Measurements from ENCODE around the gene RECK.
"Not testable (repeated sequence)": the region's sequence is repeated elsewhere in the genome, so short reads cannot be mapped to it uniquely, and the experiment has no call there.

Gene RECK

GRCh38 chr9:36036780-36037548 lies at the start of gene RECK:
RECK (plus strand) TSS chr9:36036913; CDS start chr9:36036999, 86 bp downstream.
- peak; percentile 82 to 93 for DNase-seq

- DNase-seq: no peak
These were observed 46.6 kb upstream of the RECK start for GRCh38 chr9:35990155-35990554.

GRCh38 chr9:35993136-35993535 lies 43.6 kb upstream of the RECK start:
- not testable (repeated sequence) for DNase-seq

- DNase-seq: no peak
These were observed 42.6 kb upstream of the RECK start for GRCh38 chr9:35993976-35994720.

DNA sequence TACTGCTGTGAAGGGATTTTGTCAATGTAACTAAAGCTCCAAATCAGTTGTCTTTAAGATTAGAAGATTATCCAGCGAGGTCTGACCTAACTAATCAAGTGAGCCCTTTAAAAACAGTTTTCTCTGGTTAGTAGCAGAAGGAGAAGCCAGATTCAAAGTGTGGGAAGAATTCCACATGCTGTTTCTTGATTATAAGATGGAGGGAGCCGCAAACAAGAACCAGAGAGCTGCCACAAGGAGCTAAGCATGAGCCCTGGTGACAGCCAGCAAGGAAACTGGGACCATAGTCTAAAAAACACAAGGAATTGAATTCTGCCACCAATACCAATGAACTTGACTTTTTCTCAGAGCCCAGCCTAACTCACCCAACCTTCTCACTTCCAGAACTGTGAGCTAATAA lies 41.8 kb upstream of the RECK start:
- DNase-seq: no peak

GRCh38 chr9:35996358-35996970 lies 40.2 kb upstream of the RECK start:
- DNase-seq: no peak

DNA sequence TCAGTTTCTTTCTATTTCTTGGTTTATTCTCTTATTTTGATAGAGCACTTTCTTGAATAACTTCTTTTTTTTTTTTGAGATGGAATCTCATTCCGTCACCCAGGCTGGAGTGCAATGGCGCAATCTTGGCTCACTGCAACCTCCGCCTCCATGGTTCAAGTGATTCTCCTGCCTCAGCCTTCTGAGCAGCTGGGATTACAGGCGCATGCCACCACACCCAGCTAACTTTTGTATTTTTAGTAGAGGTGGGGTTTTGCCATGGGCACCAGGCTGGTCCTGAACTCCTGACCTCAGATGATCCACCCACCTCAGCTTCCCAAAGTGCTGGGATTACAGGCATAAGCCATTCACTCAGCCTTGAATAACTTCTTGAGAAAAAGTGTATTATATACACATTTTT lies 39.7 kb upstream of the RECK start:
- not testable (repeated sequence) for DNase-seq

DNA sequence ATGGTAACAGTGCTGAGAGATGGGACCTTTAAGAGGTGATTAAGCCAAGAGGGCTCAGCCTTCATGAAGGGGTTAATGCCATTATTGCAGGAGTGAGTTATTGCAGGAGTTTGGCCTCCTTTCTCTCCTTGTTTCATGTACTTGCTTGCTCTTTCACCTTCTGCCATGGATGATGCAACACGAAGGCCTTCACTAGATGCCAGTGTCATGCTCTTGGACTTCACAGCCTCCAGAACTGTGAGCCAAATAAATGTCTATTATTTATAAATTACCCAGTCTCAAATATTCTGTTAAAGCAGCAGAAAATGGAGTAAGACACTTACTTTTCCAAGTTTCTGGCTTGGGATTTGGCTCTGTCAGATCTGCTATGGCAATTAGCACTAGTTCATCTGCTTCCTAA lies 38.4 kb upstream of the RECK start:
- no peak for DNase-seq

DNA sequence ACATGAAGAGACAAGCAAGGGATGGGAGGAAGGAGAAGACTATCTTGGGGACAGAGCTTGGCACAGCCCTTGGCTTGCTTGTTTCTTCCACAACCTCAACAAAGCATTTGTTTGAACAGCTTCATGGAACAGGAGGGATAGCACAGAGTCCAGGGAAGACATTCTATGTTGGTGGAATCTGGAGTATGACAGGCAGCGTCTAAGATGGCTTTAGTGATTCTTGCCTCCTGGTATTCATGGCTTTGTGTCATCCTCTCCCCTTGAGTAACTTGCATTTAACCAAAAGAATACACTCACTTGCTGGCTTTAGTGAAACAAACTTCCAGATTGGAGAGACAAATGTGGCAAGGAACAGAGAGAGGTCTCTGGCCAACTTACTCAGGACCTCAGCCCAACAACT lies 30.8 kb upstream of the RECK start:
- DNase-seq: no peak

DNA sequence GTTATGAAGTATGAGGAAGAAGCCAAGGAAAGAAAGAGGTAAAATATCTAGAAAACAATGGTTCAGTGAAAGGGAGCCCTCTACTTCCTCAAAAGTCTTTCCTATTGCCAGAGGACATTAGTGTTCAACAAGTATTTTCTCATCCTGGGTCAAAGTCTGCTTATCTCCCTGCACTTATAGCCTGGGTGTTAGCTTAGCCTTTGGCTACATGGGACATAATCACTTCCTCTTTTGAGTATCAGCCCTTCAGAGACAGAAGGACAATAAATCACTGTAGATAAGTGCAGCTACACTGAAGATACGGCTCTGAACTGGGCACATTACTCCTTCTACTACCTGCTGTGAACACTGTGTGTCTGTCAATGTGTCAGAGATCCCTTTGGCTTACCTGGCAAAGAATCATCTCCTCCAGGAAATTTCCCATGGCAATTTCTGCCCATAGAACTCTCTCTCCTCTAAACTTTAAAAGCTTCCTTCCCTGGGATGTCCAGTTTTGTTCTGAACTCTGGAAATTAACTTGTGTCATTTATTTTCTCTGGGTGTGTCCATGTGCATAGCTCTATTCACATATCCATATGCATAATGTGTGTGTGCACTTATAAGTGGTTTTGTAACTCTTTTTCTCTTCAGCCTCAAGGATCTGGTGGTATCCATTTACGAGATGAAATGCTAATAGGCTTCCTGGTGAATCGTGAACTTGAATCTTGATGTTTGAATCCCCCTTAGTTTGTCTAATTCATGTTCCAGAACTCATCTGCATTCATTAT lies 30.0 kb upstream of the RECK start:
- DNase-seq: no peak

- DNase-seq: no peak
These were observed 29.4 kb upstream of the RECK start for GRCh38 chr9:36007316-36007708.

DNA sequence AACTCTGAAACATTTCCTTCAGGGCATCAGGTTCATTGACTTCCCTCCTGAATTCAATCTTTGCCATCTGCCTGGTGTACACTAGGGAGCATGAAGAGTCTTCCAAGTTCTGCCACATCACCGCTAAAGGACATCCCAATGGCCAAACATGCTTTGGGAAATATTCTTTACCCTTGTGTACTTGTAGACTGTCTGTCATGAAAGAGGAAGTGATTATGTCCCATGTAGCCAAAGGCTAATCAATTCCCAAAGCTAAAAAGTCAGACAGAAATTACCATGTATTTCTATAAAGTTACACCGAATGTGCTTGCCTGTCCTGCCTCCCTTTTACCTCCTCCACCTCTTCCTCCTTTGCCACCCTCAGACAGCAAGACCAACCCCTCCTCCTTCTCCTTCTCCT lies 28.9 kb upstream of the RECK start:
- no peak for DNase-seq

GRCh38 chr9:36008774-36009300 lies 27.9 kb upstream of the RECK start:
- peak; percentile 65 to 76 for DNase-seq

- no peak for DNase-seq
These were observed 25.3 kb upstream of the RECK start for GRCh38 chr9:36011379-36011778.

DNA sequence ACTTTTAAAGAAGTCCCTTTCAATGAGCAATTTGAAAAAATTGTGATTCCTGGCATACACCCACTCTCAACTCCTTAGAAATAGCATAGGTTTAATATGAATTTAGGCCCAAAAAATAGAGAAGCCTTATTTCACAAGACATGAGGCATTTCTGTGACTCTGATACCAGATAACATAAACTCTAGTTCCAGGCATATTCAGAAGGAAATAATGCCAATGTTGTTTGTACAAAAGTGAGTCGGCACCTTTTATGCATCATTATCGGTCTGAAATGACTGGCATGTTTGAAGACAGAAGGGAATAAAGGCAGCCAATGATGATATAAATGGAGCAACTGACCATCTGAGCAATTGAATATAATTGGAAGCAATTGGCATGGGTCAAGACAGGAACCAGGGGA lies 19.4 kb upstream of the RECK start:
- no peak for DNase-seq

- no peak for DNase-seq
These were observed 18.6 kb upstream of the RECK start for GRCh38 chr9:36018129-36018528.

DNA sequence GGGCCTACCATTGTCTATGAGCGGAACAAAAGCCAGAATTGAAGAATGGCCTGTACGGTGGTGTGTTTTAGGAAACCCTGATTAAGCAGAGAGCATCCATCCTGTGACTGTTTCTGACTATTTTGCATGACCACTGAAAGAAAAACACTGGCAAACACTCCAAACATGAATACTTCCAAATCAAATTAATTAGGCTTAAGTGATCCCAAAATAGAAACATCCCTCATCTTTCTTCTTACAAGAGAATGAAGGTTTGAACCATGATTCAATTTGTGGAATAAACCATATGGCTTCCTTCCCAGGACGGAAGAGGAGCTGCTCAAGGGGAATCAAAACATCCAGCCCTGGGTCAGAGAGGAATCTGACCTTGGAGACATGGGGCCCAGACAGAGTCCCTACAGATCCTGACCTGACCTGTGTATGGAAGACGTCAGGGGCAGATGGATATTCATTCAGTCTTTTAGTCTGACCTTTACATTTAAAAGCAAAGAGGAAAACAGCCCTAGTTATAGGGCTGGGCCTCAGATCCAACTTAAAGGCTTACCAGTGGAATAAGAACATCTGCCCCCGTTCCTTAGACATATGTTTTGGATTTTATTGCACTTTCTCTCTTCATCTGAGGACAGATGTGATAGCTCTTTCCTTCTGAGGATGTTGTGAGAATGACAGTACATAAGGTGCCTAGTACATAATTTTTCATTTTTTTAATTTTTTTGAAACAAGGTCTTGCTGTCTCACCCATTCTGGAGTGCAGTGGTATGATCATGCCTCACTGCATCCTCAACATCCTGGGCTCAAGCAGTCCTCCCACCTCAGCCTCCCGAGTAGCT lies 17.6 kb upstream of the RECK start:
- DNase-seq: no peak

GRCh38 chr9:36021968-36022367 lies 14.7 kb upstream of the RECK start:
- no peak for DNase-seq

GRCh38 chr9:36023260-36024048 lies 13.3 kb upstream of the RECK start:
- DNase-seq: peak; percentile 24 to 63

DNA sequence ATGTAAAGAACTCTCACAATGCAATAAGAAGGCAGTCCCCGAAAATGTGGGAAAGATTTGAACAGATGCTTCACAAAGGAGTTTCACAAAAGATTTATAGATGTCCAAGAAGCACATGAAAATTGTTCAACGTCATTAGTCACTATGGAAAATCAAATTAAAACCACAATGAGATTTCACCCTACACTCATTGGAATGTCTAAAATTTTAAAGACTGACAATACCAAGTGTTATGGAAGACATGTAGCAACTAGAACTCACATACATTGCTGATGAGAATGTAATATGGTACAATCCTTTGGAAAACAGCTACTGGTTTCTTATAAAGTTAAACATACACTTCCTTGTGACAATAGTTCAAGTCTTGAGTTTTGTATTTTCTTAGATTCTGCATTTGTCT lies 11.0 kb upstream of the RECK start:
- no peak for DNase-seq

- no peak for DNase-seq
These were observed 7.5 kb upstream of the RECK start for GRCh38 chr9:36029202-36029601.
